ENCODE measurements around the gene MCAT.

MCAT gene

GRCh38 chr22:43128928-43129424, 14.2 kb downstream of the MCAT start:
- Histone ChIP-seq H3K9me3 (ENCODE audit: low read depth, low read length) (no peaks in the 10 kb centered on the region), H3K36me3 (ENCODE audit: insufficient read depth, low read length) (peaks cover 10% of the 10 kb centered on the region; the same call in 1 of the 2 replicates), H3K9ac (ENCODE audit: insufficient read length) (no peak overlapping the region), H3K4me3 (no peak overlapping the region), H3K27ac (no peak overlapping the region)
- TF ChIP-seq EZH2 (IDR thresholded peaks at IDR 0.05) (no peak), POLR2AphosphoS5 (IDR thresholded peaks at IDR 0.05; ENCODE audit: borderline replicate concordance, low read depth, low read length) (no peak), FOXP2 (optimal IDR thresholded peaks at IDR 0.05; ENCODE audit: control extremely low read depth, extremely low read length, insufficient read depth) (no peak)
- DNase-seq (ENCODE audit: low read depth, low spot score): no peak

GRCh38 chr22:43128116-43128515, 15.1 kb downstream of the MCAT start:
- TF ChIP-seq FOXP2 (optimal IDR thresholded peaks at IDR 0.05; ENCODE audit: control extremely low read depth, extremely low read length, insufficient read depth) (no peak), EZH2 (IDR thresholded peaks at IDR 0.05) (no peak), POLR2AphosphoS5 (IDR thresholded peaks at IDR 0.05; ENCODE audit: borderline replicate concordance, low read depth, low read length) (no peak)
- Histone ChIP-seq H3K36me3 (ENCODE audit: insufficient read depth, low read length) (peaks cover 8% of the 10 kb centered on the region; the same call in 1 of the 2 replicates), H3K4me3 (no peak overlapping the region), H3K9ac (ENCODE audit: insufficient read length) (no peak overlapping the region), H3K9me3 (ENCODE audit: low read depth, low read length) (no peaks in the 10 kb centered on the region), H3K27ac (no peak overlapping the region)
- DNase-seq (ENCODE audit: low read depth, low spot score): no peak

- Histone ChIP-seq H3K36me3 (ENCODE audit: insufficient read depth, low read length) (peaks cover 3% of the 10 kb centered on the region; the same call in 1 of the 2 replicates), H3K9ac (ENCODE audit: insufficient read length) (no peak overlapping the region), H3K4me3 (no peak overlapping the region), H3K9me3 (ENCODE audit: low read depth, low read length) (no peaks in the 10 kb centered on the region), H3K27ac (no peak overlapping the region)
- DNase-seq (ENCODE audit: low read depth, low spot score): no peak
- TF ChIP-seq POLR2AphosphoS5 (IDR thresholded peaks at IDR 0.05; ENCODE audit: borderline replicate concordance, low read depth, low read length) (no peak), EZH2 (IDR thresholded peaks at IDR 0.05) (no peak), FOXP2 (optimal IDR thresholded peaks at IDR 0.05; ENCODE audit: control extremely low read depth, extremely low read length, insufficient read depth) (no peak)
These were observed 15.9 kb downstream of the MCAT start for GRCh38 chr22:43127166-43127908.

- Histone ChIP-seq H3K9ac (ENCODE audit: insufficient read length) (no peak overlapping the region), H3K36me3 (ENCODE audit: insufficient read depth, low read length) (no peaks in the 10 kb centered on the region; the same call in 1 of the 2 replicates), H3K27ac (no peak overlapping the region), H3K4me3 (no peak overlapping the region), H3K9me3 (ENCODE audit: low read depth, low read length) (no peaks in the 10 kb centered on the region)
- TF ChIP-seq POLR2AphosphoS5 (IDR thresholded peaks at IDR 0.05; ENCODE audit: borderline replicate concordance, low read depth, low read length) (no peak), FOXP2 (optimal IDR thresholded peaks at IDR 0.05; ENCODE audit: control extremely low read depth, extremely low read length, insufficient read depth) (no peak), EZH2 (IDR thresholded peaks at IDR 0.05) (no peak)
- no peak for DNase-seq (ENCODE audit: low read depth, low spot score)
These were observed 16.6 kb downstream of the MCAT start for GRCh38 chr22:43126501-43127165.

- Histone ChIP-seq H3K36me3 (ENCODE audit: insufficient read depth, low read length) (no peaks in the 10 kb centered on the region), H3K27ac (no peak overlapping the region), H3K9me3 (ENCODE audit: low read depth, low read length) (no peaks in the 10 kb centered on the region), H3K4me3 (no peak overlapping the region), H3K9ac (ENCODE audit: insufficient read length) (no peak overlapping the region)
- no peak for TF ChIP-seq FOXP2 (optimal IDR thresholded peaks at IDR 0.05; ENCODE audit: control extremely low read depth, extremely low read length, insufficient read depth)
- TF ChIP-seq EZH2 (IDR thresholded peaks at IDR 0.05): no peak
- TF ChIP-seq POLR2AphosphoS5 (IDR thresholded peaks at IDR 0.05; ENCODE audit: borderline replicate concordance, low read depth, low read length): no peak
- DNase-seq (ENCODE audit: low read depth, low spot score): no peak
These were observed 24.2 kb downstream of the MCAT start for GRCh38 chr22:43118953-43119458.

- Histone ChIP-seq H3K4me3 (no peak overlapping the region), H3K27ac (no peak overlapping the region), H3K36me3 (ENCODE audit: insufficient read depth, low read length) (no peaks in the 10 kb centered on the region), H3K9ac (ENCODE audit: insufficient read length) (no peak overlapping the region), H3K9me3 (ENCODE audit: low read depth, low read length) (no peaks in the 10 kb centered on the region)
- DNase-seq (ENCODE audit: low read depth, low spot score): no peak
- TF ChIP-seq EZH2 (IDR thresholded peaks at IDR 0.05): no peak
- no peak for TF ChIP-seq POLR2AphosphoS5 (IDR thresholded peaks at IDR 0.05; ENCODE audit: borderline replicate concordance, low read depth, low read length)
- TF ChIP-seq FOXP2 (optimal IDR thresholded peaks at IDR 0.05; ENCODE audit: control extremely low read depth, extremely low read length, insufficient read depth): no peak
These were observed 25.0 kb downstream of the MCAT start for GRCh38 chr22:43118024-43118849.

GRCh38 chr22:43116932-43117331, 26.3 kb downstream of the MCAT start:
- TF ChIP-seq EZH2 (IDR thresholded peaks at IDR 0.05) (no peak), FOXP2 (optimal IDR thresholded peaks at IDR 0.05; ENCODE audit: control extremely low read depth, extremely low read length, insufficient read depth) (no peak), POLR2AphosphoS5 (IDR thresholded peaks at IDR 0.05; ENCODE audit: borderline replicate concordance, low read depth, low read length) (no peak)
- H3K36me3 ChIP-seq (ENCODE audit: insufficient read depth, low read length): no peaks in the 10 kb centered on the region
- DNase-seq (ENCODE audit: low read depth, low spot score): no peak
- no peak overlapping the region for H3K27ac ChIP-seq
- H3K4me3 ChIP-seq: no peak overlapping the region
- no peaks in the 10 kb centered on the region for H3K9me3 ChIP-seq (ENCODE audit: low read depth, low read length)
- no peak overlapping the region for H3K9ac ChIP-seq (ENCODE audit: insufficient read length)
